Tibial nerve (tissue), 3 donors: ENCODE measurements around the gene ZNF568.

Source experiments
- CTCF ChIP-seq, 5 experiments: fragments of 200-600 bp in 3 of 5; fragments of 450-650 bp in 2 of 5; sonication (generic) in 3 of 5; IDR thresholded peaks; one replicate each; pipeline ENCODE4 v1.5.1; 2016 to 2019; ENCODE audit warnings: antibody characterized with exemption in 5 of 5, mild to moderate bottlenecking in 3 of 5, moderate library complexity in 2 of 5
- POLR2A ChIP-seq, 2 donors: fragments of 450-650 bp; IDR thresholded peaks; one replicate each; pipeline ENCODE4 v1.6.1; 2017; ENCODE audit warnings: antibody characterized with exemption in 2 of 2, mild to moderate bottlenecking in 2 of 2, moderate library complexity in 2 of 2

- TF ChIP-seq CTCF (IDR thresholded peaks at IDR 0.05) (no peak), POLR2A (IDR thresholded peaks at IDR 0.05) (no peak)
Measured at GRCh38 chr19:37012093-37012745, 96.1 kb downstream of the ZNF568 start.
